KMS-11 (cell line): ENCODE measurements around the gene CELF5.
"Not testable (repeated sequence)": the region's sequence is repeated elsewhere in the genome, so short reads cannot be mapped to it uniquely, and the experiment has no call there.

Source experiments
- H2AFZ ChIP-seq: fragments of 200-600 bp; sonication (generic); 2 replicates; pipeline ENCODE4 v1.6.1; 2016; ENCODE audit warnings: antibody characterized with exemption, mixed run types, low read depth
- H3K27ac ChIP-seq: fragments of 200-600 bp; sonication (generic); 2 replicates; pipeline ENCODE4 v1.6.1; 2016; ENCODE audit warnings: mild to moderate bottlenecking, mixed run types
- H3K27me3 ChIP-seq: fragments of 200-600 bp; sonication (generic); 2 replicates; pipeline ENCODE4 v1.6.1; 2017; ENCODE audit warnings: mild to moderate bottlenecking, low read depth, mixed run types, moderate library complexity; ENCODE audit not compliant: insufficient read depth
- H3K36me3 ChIP-seq: fragments of 200-600 bp; sonication (generic); 2 replicates; pipeline ENCODE4 v1.6.1; 2017; ENCODE audit warnings: mild to moderate bottlenecking, mixed run types; ENCODE audit not compliant: insufficient read depth
- H3K4me1 ChIP-seq: fragments of 200-600 bp; sonication (generic); 2 replicates; pipeline ENCODE4 v1.6.1; 2016; ENCODE audit warnings: mild to moderate bottlenecking, low read depth, mixed run types; ENCODE audit not compliant: poor library complexity, severe bottlenecking
- H3K4me2 ChIP-seq: fragments of 200-600 bp; sonication (generic); 2 replicates; pipeline ENCODE4 v1.7.0; 2016; ENCODE audit warnings: mild to moderate bottlenecking, mixed run types
- H3K4me3 ChIP-seq: fragments of 200-600 bp; sonication (generic); IDR thresholded peaks from 2 replicates; pipeline ENCODE4 v1.6.1; 2017; ENCODE audit warnings: low read depth, low read length, mixed read lengths; ENCODE audit not compliant: insufficient read depth
- H3K79me2 ChIP-seq: fragments of 200-600 bp; sonication (generic); 2 replicates; pipeline ENCODE4 v1.6.1; 2016; ENCODE audit warnings: low read depth, mixed run types; ENCODE audit not compliant: insufficient read depth
- H3K9ac ChIP-seq: fragments of 200-600 bp; sonication (generic); 2 replicates; pipeline ENCODE4 v1.6.1; 2016; ENCODE audit warnings: mild to moderate bottlenecking, mixed run types
- H4K20me1 ChIP-seq: fragments of 200-600 bp; sonication (generic); 2 replicates; pipeline ENCODE4 v1.6.1; 2016; ENCODE audit warnings: mild to moderate bottlenecking, mixed run types; ENCODE audit not compliant: insufficient read depth
- TF ChIP-seq, protein P1 (sequence below): fragments of 200-600 bp; sonication (generic); conservative IDR thresholded peaks from 2 replicates; pipeline ENCODE4 v1.6.1; 2017; ENCODE audit warnings: low read depth, mild to moderate bottlenecking, antibody characterized with exemption, low read length, moderate library complexity, mixed read lengths

The CELF5 gene

DNA sequence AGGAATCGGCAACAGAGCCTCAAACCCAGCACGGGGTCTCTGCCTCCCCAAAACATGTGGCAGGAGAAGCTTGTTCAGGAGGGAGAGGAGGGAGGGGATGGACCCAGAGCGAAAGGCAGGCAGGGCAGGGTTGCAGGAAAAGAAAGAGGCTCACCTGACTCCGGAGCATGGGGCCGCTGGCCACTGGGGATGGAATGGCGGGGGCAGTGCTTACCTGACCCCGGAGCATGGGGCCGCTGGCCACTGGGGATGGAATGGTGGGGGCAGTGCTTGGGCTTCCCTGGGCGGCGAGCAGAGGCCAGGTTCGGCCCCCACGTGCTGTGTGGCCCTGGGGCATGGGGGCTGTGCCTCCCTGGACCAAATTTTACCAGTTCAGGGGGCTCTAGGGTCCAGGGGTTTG, 13.3 kb upstream of the CELF5 start:
- Histone ChIP-seq H3K79me2 (no peaks in the 10 kb centered on the region), H3K4me3 (no peak overlapping the region), H3K4me2 (no peak overlapping the region), H3K36me3 (no peaks in the 10 kb centered on the region), H2AFZ (no peak overlapping the region), H4K20me1 (no peaks in the 10 kb centered on the region), H3K9ac (no peak overlapping the region), H3K27me3 (no peaks in the 10 kb centered on the region; the same call in 1 of the 2 replicates), H3K27ac (no peak overlapping the region), H3K4me1 (no peaks in the 10 kb centered on the region)
- TF ChIP-seq, protein P1, sequence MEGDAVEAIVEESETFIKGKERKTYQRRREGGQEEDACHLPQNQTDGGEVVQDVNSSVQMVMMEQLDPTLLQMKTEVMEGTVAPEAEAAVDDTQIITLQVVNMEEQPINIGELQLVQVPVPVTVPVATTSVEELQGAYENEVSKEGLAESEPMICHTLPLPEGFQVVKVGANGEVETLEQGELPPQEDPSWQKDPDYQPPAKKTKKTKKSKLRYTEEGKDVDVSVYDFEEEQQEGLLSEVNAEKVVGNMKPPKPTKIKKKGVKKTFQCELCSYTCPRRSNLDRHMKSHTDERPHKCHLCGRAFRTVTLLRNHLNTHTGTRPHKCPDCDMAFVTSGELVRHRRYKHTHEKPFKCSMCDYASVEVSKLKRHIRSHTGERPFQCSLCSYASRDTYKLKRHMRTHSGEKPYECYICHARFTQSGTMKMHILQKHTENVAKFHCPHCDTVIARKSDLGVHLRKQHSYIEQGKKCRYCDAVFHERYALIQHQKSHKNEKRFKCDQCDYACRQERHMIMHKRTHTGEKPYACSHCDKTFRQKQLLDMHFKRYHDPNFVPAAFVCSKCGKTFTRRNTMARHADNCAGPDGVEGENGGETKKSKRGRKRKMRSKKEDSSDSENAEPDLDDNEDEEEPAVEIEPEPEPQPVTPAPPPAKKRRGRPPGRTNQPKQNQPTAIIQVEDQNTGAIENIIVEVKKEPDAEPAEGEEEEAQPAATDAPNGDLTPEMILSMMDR, result no peak

DNA sequence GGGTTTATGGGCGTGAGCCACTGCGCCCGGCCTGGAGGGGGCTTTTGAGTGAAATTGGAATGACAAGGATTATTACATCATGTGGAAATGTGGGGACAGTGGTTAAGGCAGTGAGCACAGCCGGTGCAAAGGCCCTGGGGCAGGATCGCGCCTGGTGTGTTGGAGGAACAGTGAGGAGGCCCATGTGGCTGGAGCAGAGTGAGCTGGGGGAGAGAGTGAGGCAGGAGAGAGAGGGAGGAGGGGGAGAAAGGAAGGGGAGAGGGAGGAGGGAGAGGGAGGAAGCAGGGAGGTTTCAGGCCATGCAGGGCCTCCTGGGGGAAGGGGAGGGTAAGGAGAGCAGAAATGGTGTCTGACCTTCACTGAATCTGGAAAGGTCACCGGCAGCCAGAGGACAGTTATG, 11.3 kb upstream of the CELF5 start:
- Histone ChIP-seq H3K27ac (no peak overlapping the region), H3K4me1 (no peaks in the 10 kb centered on the region), H2AFZ (no peak overlapping the region), H3K4me3 (no peak overlapping the region), H3K4me2 (no peak overlapping the region), H3K9ac (no peak overlapping the region), H4K20me1 (no peaks in the 10 kb centered on the region), H3K36me3 (no peaks in the 10 kb centered on the region), H3K27me3 (peaks cover 2% of the 10 kb centered on the region; the same call in 1 of the 2 replicates), H3K79me2 (no peaks in the 10 kb centered on the region)
- TF ChIP-seq, protein P1, result no peak

DNA sequence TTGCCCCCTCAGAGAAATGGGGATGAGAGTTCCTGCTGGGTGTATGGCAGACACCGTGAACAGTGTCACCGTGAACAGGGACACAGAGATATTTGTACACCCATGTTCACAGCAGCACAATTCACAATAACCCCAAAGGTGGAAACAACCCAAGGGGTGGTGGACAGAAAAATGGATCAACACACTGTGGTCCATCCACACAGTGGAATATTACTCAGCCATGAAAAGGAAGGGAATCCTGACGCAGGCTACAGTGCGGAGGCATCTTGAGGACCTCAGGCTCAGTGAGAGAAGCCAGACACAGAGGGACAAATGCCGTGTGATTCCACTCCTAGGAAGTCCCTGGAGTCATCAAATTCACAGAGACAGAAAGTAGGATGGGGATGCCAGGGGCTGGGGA, 7.6 kb upstream of the CELF5 start:
- no peaks in the 10 kb centered on the region for H3K4me1 ChIP-seq
- H4K20me1 ChIP-seq, result no peaks in the 10 kb centered on the region
- H3K27ac ChIP-seq, result no peak overlapping the region
- peaks cover 28% of the 10 kb centered on the region for H3K27me3 ChIP-seq
- no peak overlapping the region for H3K4me2 ChIP-seq
- no peaks in the 10 kb centered on the region for H3K79me2 ChIP-seq
- TF ChIP-seq, protein P1, result no peak
- H3K36me3 ChIP-seq, result no peaks in the 10 kb centered on the region
- H3K9ac ChIP-seq, result no peak overlapping the region
- no peak overlapping the region for H3K4me3 ChIP-seq
- no peak overlapping the region for H2AFZ ChIP-seq

DNA sequence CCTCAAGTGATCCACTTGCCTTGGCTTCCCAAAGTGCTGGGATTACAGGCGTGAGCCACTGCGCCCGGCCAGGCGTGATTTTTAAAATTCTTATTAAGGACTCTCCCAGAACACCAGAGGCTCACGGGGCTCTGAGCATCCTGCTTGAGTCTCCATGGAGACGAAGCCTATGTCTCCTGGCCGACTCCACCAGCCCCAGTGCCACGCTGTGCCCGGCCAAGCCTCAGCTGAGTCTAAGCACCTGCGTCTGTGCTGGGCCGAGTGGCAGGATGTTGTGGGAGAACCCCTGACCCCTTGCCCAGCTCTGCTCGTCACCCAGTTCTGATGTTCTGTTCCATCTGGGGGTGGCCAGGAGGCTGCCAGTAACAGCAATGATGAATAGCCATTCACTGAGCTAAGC, 3.9 kb upstream of the CELF5 start:
- Histone ChIP-seq H3K27ac (no peak overlapping the region), H3K79me2 (no peaks in the 10 kb centered on the region), H3K9ac (no peak overlapping the region), H3K36me3 (no peaks in the 10 kb centered on the region), H3K4me2 (no peak overlapping the region), H3K27me3 (peaks cover 46% of the 10 kb centered on the region), H4K20me1 (no peaks in the 10 kb centered on the region), H3K4me3 (no peak overlapping the region), H2AFZ (no peak overlapping the region), H3K4me1 (no peaks in the 10 kb centered on the region)
- TF ChIP-seq, protein P1, result no peak

DNA sequence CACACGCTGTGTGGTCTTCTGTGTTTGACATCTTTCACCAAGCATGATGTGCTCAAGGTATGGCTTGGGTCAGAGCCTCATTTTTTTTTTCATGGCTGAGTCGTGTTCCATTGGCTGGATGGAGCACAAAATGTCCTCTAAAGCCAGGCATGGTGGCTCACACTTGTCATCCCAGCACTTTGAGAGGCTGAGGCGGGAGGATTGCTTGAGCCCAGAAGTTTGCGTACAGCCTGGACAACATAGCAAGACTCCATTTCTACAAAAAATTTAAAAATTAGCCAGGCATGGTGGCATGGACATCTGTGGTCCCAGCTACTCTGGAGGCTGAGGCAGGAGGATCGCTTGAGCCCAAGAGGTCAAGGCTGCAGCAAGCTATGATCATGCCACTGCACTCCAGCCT, 2.9 kb upstream of the CELF5 start:
- not testable (repeated sequence) for H3K79me2 ChIP-seq, H3K4me3 ChIP-seq, H4K20me1 ChIP-seq, H2AFZ ChIP-seq, H3K27ac ChIP-seq, H3K4me2 ChIP-seq, H3K9ac ChIP-seq, H3K36me3 ChIP-seq, H3K4me1 ChIP-seq
- peaks cover 56% of the 10 kb centered on the region for H3K27me3 ChIP-seq
